SU-DHL-6 (cell line): ENCODE results near the gene DEAF1.

Experiments used
- H2AFZ ChIP-seq: fragments of 200-600 bp; sonication (generic); 2 replicates; pipeline ENCODE4 v1.6.1; 2014; ENCODE audit warnings: low read depth, mild to moderate bottlenecking, moderate library complexity, mixed read lengths, antibody characterized with exemption, low read length; ENCODE audit not compliant: severe bottlenecking
- H3F3A ChIP-seq: fragments of 200-600 bp; shearing (Covaris generic); 2 replicates; pipeline ENCODE4 v1.6.0; 2016; ENCODE audit warnings: antibody characterized with exemption, mild to moderate bottlenecking; ENCODE audit not compliant: insufficient read depth
- H3K27ac ChIP-seq: fragments of 200-600 bp; sonication (generic); 2 replicates; pipeline ENCODE4 v1.5.1; 2016; ENCODE audit warnings: low read depth, mild to moderate bottlenecking, low read length, moderate library complexity, mixed read lengths
- H3K27me3 ChIP-seq: fragments of 200-600 bp; sonication (generic), shearing (Covaris generic); 2 replicates; pipeline ENCODE4 v1.6.0; 2014; ENCODE audit warnings: mild to moderate bottlenecking, low read length
- H3K36me3 ChIP-seq: fragments of 200-600 bp; sonication (generic); 2 replicates; pipeline ENCODE4 v1.6.1; 2014; ENCODE audit warnings: mild to moderate bottlenecking, low read length, mixed read lengths
- H3K4me2 ChIP-seq: fragments of 300-600, 200-600 bp; shearing (Covaris generic), sonication (generic); 2 replicates; pipeline ENCODE4 v1.6.0; 2014; ENCODE audit warnings: low read length, low read depth, mild to moderate bottlenecking; ENCODE audit not compliant: poor library complexity, severe bottlenecking
- H3K4me3 ChIP-seq: fragments of 200-600 bp; sonication (generic); 2 replicates; pipeline ENCODE4 v1.5.1; 2014; ENCODE audit warnings: antibody characterized with exemption, low read length, mild to moderate bottlenecking, mixed read lengths; ENCODE audit not compliant: insufficient read depth, poor library complexity, severe bottlenecking
- H3K79me2 ChIP-seq: fragments of 200-600 bp; sonication (generic); 2 replicates; pipeline ENCODE4 v1.6.1; 2014; ENCODE audit warnings: mild to moderate bottlenecking, low read length, moderate library complexity; ENCODE audit not compliant: insufficient read depth
- H3K9ac ChIP-seq: fragments of 200-600 bp; sonication (generic); 2 replicates; pipeline ENCODE4 v1.7.0; 2014; ENCODE audit warnings: mild to moderate bottlenecking, low read length
- H3K9me2 ChIP-seq: fragments of 200-600 bp; sonication (generic); replicated peaks from 2 replicates; pipeline ENCODE4 v1.6.1; 2014; ENCODE audit warnings: low read length; ENCODE audit not compliant: insufficient read depth
- H3K9me3 ChIP-seq: fragments of 200-600 bp; sonication (generic); 2 replicates; pipeline ENCODE4 v1.6.1; 2014; ENCODE audit warnings: low read length, mixed read lengths; ENCODE audit not compliant: insufficient read depth
- H4K20me1 ChIP-seq: fragments of 200-600 bp; sonication (generic); 2 replicates; pipeline ENCODE4 v1.6.1; 2014; ENCODE audit warnings: low read depth, mild to moderate bottlenecking, antibody characterized with exemption, low read length, moderate library complexity, mixed read lengths
- CTCF ChIP-seq: fragments of 200-600 bp; sonication (generic); IDR thresholded peaks from one replicate; pipeline ENCODE4 v1.5.1; 2017; ENCODE audit warnings: antibody characterized with exemption, mild to moderate bottlenecking, low read length, moderate library complexity; ENCODE audit not compliant: insufficient read depth, poor library complexity, severe bottlenecking
- EZH2phosphoT487 ChIP-seq: fragments of 200-600 bp; sonication (generic), shearing (Covaris generic); conservative IDR thresholded peaks from 2 replicates; pipeline ENCODE4 v1.6.1; 2018; ENCODE audit warnings: mild to moderate bottlenecking, antibody characterized with exemption, low read length, moderate library complexity, mixed read lengths

DEAF1 gene

GRCh38 chr11:628056-628455, 67.0 kb downstream of the DEAF1 start:
- TF ChIP-seq CTCF (no peak), EZH2phosphoT487 (no peak)
- no peaks in the 10 kb centered on the region for H3K27me3 ChIP-seq
- no peak overlapping the region for H2AFZ ChIP-seq
- H3K36me3 ChIP-seq: no peaks in the 10 kb centered on the region
- no peaks in the 10 kb centered on the region for H3K79me2 ChIP-seq
- H3K9me3 ChIP-seq: no peaks in the 10 kb centered on the region
- H3K4me2 ChIP-seq: no peak overlapping the region
- H3F3A ChIP-seq: 0 out of 2 replicates have a peak, but pooled peaks cover 9% of the 10 kb centered on the region
- no peak overlapping the region for H3K27ac ChIP-seq
- no peaks in the 10 kb centered on the region for H3K9me2 ChIP-seq
- no peak overlapping the region for H3K9ac ChIP-seq
- no peaks in the 10 kb centered on the region for H4K20me1 ChIP-seq
- no peak overlapping the region for H3K4me3 ChIP-seq

DNA sequence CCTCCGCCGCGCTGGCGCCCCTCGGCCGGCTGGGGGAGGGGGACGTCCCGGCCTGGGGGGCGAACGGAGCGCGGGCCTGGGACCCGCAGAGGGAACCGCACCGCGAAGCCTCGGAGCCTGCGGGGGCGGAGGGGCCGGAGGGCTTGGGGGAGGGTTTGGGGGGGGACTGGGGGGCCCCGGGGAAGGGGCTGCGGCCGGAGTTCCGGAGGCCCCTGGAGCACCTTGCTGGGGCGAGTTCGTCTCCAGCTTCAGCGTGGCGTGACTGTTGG, 67.8 kb downstream of the DEAF1 start:
- TF ChIP-seq CTCF: no peak
- TF ChIP-seq EZH2phosphoT487: no peak
- Histone ChIP-seq H3K4me2 (no peak overlapping the region), H2AFZ (no peak overlapping the region), H3K79me2 (no peaks in the 10 kb centered on the region), H3K4me3 (no peak overlapping the region), H3K27me3 (no peaks in the 10 kb centered on the region), H3K36me3 (no peaks in the 10 kb centered on the region), H3K9me3 (no peaks in the 10 kb centered on the region), H3K9me2 (no peaks in the 10 kb centered on the region), H3F3A (0 out of 2 replicates have a peak, but pooled peaks cover 12% of the 10 kb centered on the region), H4K20me1 (no peaks in the 10 kb centered on the region), H3K27ac (no peak overlapping the region), H3K9ac (no peak overlapping the region)

- Histone ChIP-seq H3K9me3 (no peaks in the 10 kb centered on the region), H3K9me2 (no peaks in the 10 kb centered on the region), H3K79me2 (no peaks in the 10 kb centered on the region), H2AFZ (no peak within 1 kb of the TSS), H3K36me3 (no peaks in the 10 kb centered on the region), H3K4me3 (no peak within 1 kb of the TSS), H3F3A (0 out of 2 replicates have a peak, but pooled peaks cover 12% of the 10 kb centered on the region), H3K9ac (no peak within 1 kb of the TSS), H3K27me3 (no peaks in the 10 kb centered on the region), H4K20me1 (no peaks in the 10 kb centered on the region), H3K4me2 (no peak within 1 kb of the TSS), H3K27ac (no peak within 1 kb of the TSS)
- TF ChIP-seq CTCF (no peak), EZH2phosphoT487 (no peak)
These were observed 68.3 kb downstream of the DEAF1 start, which contains the start of gene SCT for GRCh38 chr11:626475-627307. TSS of gene SCT (minus strand) at chr11:627181. CDS start at chr11:627143, 38 bp downstream.
